Skeletal muscle satellite cell (primary cell): Measurements from ENCODE around the gene HAO1. TPM values are rescaled to one million over a fixed set of nuclear protein-coding genes. Genes with fewer than 3 reads are reported as not detected.
"Not testable (repeated sequence)": the region's sequence is repeated elsewhere in the genome, so short reads cannot be mapped to it uniquely, and the experiment has no call there.

Experiments used
- H3K27me3 ChIP-seq: 2 replicates; pipeline ENCODE4 v1.7.0; 2013; ENCODE audit warnings: low read length; ENCODE audit not compliant: control insufficient read depth, insufficient read depth
- H3K36me3 ChIP-seq: 2 replicates; pipeline ENCODE4 v1.7.0; 2013; ENCODE audit warnings: mild to moderate bottlenecking, control low read depth, low read length; ENCODE audit not compliant: insufficient read depth
- H3K4me1 ChIP-seq: 2 replicates; pipeline ENCODE4 v1.7.0; 2013; ENCODE audit warnings: low read length; ENCODE audit not compliant: control insufficient read depth, insufficient read depth
- H3K4me2 ChIP-seq: 2 replicates; pipeline ENCODE4 v1.7.0; 2013; ENCODE audit warnings: mild to moderate bottlenecking, low read length
- H3K4me3 ChIP-seq: 2 replicates; pipeline ENCODE4 v1.7.0; 2013; ENCODE audit warnings: low read length
- H3K9ac ChIP-seq: 2 replicates; pipeline ENCODE4 v1.7.0; 2013; ENCODE audit warnings: mild to moderate bottlenecking, low read depth, low read length, moderate library complexity
- H3K9me3 ChIP-seq: replicated peaks from 2 replicates; pipeline ENCODE4 v1.7.0; 2013; ENCODE audit warnings: mild to moderate bottlenecking, control low read depth, low read length
- small RNA-seq: library from RNA; depleted of rRNA; stranded (forward); fragments of <200 nt; gene quantifications from one replicate; pipeline ENCODE3, GENCODE V24; 2012

Gene HAO1

DNA sequence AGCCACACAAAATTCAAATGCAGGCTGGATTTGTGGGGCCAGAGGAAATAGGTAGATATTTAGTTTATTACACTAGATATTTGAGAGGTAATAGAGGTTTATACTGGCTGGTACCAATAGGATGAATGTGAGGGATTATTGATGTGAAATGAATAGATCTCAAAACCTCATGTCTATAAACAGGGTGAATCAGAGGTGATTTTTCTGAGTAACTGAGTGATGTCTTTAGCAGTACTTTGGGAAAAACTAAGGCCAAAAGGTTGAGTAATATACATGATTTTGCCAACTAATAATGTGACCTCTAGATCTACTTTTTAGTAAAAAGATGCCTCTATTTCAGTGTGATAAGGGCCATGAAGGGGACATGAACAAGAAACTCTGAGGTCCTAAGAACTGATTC is 86.8 kb downstream of the HAO1 start:
- no peak overlapping the region for H3K4me2 ChIP-seq
- H3K4me1 ChIP-seq: peaks cover 61% of the 10 kb centered on the region
- no peaks in the 10 kb centered on the region for H3K27me3 ChIP-seq
- no peak overlapping the region for H3K9ac ChIP-seq
- H3K4me3 ChIP-seq: no peak overlapping the region
- no peaks in the 10 kb centered on the region for H3K9me3 ChIP-seq
- no peaks in the 10 kb centered on the region for H3K36me3 ChIP-seq

DNA sequence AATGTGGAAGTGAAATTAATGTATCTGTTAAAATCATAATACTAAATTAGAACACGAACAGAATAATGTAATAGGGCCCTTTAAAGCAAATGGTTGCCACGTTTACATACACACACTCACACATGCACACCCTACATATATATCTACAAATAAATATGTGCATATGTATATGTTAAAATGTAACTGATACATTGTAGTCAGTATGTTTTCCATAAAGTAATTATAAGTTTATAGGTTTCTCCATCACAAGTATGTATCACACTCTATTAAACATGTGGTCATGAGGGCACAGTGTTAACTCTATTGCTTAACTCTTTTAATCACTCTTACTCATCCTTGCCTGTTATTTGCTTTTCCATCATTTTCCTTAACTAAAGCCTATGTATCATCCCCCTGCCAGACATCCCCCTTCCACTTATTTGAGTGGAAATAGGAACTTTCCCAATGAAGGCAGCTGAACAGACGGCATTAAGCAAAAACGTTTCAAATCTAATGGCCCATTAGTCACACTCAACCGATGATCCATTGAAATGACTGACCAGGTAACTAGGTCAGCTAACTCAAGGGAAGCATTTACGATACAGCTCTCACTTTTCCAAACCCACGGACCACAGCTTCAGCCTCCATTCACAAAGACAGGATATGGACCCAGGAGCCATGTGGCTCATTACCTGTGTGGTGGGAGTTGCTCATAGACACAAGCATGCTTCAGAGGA is 89.3 kb downstream of the HAO1 start:
- no peaks in the 10 kb centered on the region for H3K27me3 ChIP-seq
- no peaks in the 10 kb centered on the region for H3K9me3 ChIP-seq
- peaks cover 36% of the 10 kb centered on the region for H3K4me1 ChIP-seq
- no peak overlapping the region for H3K9ac ChIP-seq
- H3K4me2 ChIP-seq: peak overlapping the region; percentile 3
- H3K4me3 ChIP-seq: no peak overlapping the region
- H3K36me3 ChIP-seq: no peaks in the 10 kb centered on the region

DNA sequence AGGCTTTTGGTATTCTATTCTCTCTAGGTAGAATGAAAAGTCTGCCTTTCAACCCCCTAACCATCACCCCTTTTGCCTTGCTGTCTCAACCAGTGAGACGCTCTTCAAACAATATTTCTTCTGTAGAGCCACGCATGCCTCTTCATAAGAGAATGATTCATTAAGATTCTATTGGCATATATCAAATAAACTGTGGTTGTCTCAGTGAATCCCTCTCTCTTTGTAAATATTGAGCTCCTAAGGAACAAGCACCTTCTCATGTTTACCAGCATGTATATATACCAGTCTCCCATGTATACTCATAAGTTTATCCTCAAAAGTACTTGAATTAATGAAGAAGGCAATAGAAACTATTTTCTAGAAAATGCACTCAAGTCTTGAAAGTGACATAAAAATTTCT is 90.6 kb downstream of the HAO1 start:
- Histone ChIP-seq H3K9me3 (no peaks in the 10 kb centered on the region), H3K4me3 (no peak overlapping the region), H3K9ac (no peak overlapping the region), H3K4me2 (no peak overlapping the region), H3K27me3 (no peaks in the 10 kb centered on the region), H3K4me1 (peaks cover 28% of the 10 kb centered on the region), H3K36me3 (no peaks in the 10 kb centered on the region)

DNA sequence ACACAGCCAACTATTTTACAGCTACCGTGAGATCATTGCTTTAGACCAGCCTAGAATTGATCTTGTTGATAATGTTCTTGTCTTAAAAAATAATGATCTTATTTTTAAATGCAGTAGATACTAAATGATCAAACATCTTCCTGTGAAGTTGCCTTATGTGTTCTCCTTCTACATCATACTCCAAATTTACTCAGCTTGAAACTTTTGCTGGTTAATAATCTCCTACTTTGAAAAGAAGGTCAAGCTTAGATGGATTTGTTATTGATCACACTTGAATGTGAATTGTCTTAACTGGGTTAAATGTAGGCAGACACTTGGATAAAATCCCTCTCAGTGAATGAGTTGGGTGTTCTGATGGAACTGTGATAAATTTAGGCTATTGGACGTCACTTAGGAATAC is 91.9 kb downstream of the HAO1 start:
- Histone ChIP-seq H3K4me3 (no peak overlapping the region), H3K27me3 (no peaks in the 10 kb centered on the region), H3K36me3 (no peaks in the 10 kb centered on the region), H3K4me2 (no peak overlapping the region), H3K9ac (no peak overlapping the region), H3K4me1 (peaks cover 22% of the 10 kb centered on the region), H3K9me3 (no peaks in the 10 kb centered on the region)

DNA sequence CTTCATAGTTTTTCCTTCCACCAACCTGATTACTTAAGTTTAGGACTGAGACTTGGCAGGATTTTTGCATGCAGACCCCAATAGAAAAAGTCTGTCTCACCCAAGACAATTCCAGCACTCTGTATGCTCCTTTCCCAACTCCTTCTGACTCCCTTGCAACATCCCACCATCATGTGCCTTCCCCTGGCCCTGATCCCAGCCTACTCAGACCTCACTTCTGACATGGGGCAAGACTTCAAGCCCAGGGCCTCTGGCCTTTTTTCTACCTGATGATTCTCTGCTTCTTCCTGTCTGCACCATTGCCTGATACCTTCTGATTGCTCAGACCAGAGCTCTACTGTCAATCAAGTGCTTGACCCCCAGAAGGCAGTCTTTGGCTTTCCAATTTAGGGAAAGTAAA is 96.6 kb downstream of the HAO1 start:
- H3K27me3 ChIP-seq: no peaks in the 10 kb centered on the region
- no peak overlapping the region for H3K4me3 ChIP-seq
- no peak overlapping the region for H3K9ac ChIP-seq
- H3K4me2 ChIP-seq: no peak overlapping the region
- H3K36me3 ChIP-seq: no peaks in the 10 kb centered on the region
- no peaks in the 10 kb centered on the region for H3K9me3 ChIP-seq
- peaks cover 27% of the 10 kb centered on the region for H3K4me1 ChIP-seq

DNA sequence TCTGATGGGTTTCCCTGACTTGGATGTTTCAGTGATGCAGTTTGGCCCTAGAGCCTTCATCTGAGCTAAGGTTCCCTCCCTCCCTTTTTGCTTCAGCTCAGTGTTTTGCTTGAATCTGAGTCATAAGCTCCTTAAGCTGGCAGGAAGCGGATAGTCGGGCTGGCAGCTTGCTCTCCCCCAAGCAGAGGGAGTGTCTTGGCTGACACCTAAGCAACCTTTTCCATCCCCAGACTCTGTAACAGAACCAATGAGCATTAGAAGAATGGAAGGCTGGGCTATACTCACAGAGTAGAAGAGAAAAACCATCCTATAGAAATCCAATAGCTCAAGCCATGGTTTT is 98.3 kb downstream of the HAO1 start:
- H3K4me3 ChIP-seq: no peak overlapping the region
- peak overlapping the region; percentile 53 for H3K9ac ChIP-seq
- peaks cover 27% of the 10 kb centered on the region for H3K4me1 ChIP-seq
- no peaks in the 10 kb centered on the region for H3K9me3 ChIP-seq
- H3K4me2 ChIP-seq: peak overlapping the region; percentile 66
- H3K36me3 ChIP-seq: no peaks in the 10 kb centered on the region
- no peaks in the 10 kb centered on the region for H3K27me3 ChIP-seq

DNA sequence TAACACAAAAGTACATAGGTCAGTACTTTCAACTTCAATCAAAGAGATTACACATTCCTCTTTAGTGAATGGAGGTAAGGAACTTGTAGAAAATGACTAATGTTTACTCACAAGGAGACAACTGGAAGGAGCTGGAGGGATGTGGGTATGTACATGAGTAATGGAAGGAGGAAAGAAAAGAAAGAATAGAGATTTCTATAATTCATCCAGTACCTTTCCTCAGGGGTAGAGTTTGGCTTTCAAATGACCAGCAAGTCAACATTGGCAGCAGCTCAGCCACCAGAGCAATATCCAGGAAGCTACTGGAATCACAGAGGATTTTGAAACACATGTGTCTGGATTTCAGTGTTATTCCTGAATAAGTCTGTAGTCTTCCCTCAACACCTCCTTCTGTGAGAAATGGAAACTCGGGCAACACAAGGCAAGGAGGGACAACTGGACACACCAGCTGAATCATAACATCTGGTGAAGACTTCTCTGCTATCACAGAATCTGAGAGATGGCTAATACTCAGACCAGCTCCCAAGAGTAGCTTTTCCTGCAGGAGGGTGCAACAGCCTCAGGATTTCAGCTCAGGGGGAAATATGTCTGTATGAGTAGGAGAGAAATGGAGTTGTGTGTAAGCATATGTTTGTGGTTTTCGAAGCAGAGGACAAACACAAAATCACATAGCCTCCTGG is 98.8 kb downstream of the HAO1 start:
- Histone ChIP-seq H3K9ac (peak overlapping the region; percentile 53), H3K27me3 (no peaks in the 10 kb centered on the region), H3K9me3 (no peaks in the 10 kb centered on the region), H3K36me3 (no peaks in the 10 kb centered on the region), H3K4me3 (peak overlapping the region; percentile 46), H3K4me1 (peaks cover 27% of the 10 kb centered on the region), H3K4me2 (peak overlapping the region; percentile 66)

DNA sequence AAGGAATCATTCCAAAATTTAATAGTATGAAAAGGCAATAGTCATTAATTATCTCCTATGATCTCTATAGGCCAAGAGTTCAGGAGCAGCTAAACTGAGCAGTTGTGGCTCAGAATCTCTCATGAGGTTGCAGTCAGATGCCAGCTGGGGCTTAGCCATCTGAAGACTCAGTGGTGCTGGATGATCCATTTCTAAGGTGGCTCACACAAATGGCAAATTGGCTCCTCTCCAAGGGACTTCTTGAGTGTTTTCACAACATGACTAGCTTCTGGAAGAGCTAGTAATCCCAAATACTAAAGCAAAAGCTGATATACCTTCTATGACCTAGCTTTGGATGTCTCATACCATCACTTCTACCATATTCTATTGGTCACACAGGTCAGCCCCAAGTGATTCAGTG is 104.2 kb downstream of the HAO1 start:
- peaks cover 9% of the 10 kb centered on the region for H3K4me1 ChIP-seq
- no peaks in the 10 kb centered on the region for H3K9me3 ChIP-seq
- H3K27me3 ChIP-seq: no peaks in the 10 kb centered on the region
- no peak overlapping the region for H3K4me2 ChIP-seq
- H3K9ac ChIP-seq: no peak overlapping the region
- H3K4me3 ChIP-seq: no peak overlapping the region
- no peaks in the 10 kb centered on the region for H3K36me3 ChIP-seq

DNA sequence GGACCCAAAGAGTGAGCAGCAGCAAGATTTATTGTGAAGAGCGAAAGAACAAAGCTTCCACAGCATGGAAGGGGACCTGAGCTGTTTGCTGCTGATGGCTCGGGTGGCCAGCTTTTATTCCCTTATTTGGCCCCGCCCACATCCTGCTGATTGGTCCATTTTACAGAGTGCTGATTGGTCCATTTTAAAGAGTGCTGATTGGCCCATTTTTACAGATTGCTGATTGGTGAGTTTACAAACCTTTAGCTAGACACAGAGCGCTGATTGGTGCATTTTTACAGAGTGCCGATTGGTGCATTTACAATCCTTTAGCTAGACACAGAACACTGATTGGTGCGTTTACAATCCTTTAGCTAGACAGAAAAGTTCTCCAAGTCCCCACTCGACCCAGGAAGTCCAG is 105.8 kb downstream of the HAO1 start:
- H3K4me2 ChIP-seq, H3K4me1 ChIP-seq, H3K36me3 ChIP-seq, H3K9ac ChIP-seq, H3K4me3 ChIP-seq, H3K27me3 ChIP-seq, H3K9me3 ChIP-seq: not testable (repeated sequence)

Small RNA genes within 50 kb of the gene (small RNA-seq; reads per million reads assigned to genes)
- gene AL021879.1: not detected
